ENCODE measurements around the gene RBPJL. TPM values are rescaled to one million over a fixed set of nuclear protein-coding genes. Genes with fewer than 3 reads are reported as not detected.
A peak's percentile ranks its signal among the peaks of the same experiment; 100 is the strongest.

RBPJL gene
- total RNA-seq, 1 donor from 2014 or later = not detected

DNA sequence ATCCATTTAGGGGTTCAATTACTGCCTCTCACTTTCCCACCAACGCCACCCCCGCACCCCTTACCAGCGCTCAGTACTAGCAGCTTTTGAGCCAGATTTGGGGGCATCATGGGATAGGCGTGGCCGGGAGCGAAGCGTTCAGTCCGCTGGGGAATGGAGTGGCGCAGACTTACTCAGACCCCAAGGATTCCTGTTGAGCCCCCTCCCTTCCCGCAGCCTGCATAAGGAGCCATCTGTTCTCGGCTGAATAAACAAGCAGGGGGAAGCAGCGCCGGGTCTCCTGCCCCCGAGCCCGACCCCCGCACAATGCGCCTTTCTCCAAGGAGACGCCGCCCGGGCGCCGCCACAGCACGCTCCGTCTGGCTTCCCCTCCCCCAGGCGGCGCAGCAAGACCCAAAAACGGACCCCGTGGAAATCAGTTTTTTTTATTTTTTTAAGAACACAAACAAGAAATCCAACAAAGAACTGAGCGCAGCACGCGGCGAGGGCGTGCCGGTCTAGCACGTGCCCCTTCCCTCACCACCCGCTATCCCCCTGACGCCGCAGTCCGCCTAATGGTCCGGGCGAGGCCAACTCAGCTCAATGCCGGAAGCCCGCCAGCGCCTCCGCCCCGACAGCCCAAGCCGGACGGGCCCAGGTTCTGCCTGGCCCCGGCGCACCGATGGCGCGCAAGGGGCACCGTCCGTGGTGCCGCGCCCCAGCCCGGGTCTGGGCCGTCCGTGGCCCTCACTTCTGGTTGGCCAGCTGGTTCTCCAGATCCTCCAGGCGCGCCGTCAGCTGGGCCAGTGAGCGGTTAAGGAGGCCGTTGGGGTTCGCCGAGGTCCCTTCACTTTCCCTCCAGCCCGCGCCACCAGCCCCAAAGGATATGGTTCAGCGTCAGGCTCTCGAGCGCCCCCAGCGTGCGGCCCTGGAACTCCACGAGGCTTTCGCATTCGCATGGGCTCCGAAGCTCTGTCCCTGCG is 13.3 kb upstream of the RBPJL start:
- peak; percentile 86 for DNase-seq (ENCODE audit: low spot score)

DNA sequence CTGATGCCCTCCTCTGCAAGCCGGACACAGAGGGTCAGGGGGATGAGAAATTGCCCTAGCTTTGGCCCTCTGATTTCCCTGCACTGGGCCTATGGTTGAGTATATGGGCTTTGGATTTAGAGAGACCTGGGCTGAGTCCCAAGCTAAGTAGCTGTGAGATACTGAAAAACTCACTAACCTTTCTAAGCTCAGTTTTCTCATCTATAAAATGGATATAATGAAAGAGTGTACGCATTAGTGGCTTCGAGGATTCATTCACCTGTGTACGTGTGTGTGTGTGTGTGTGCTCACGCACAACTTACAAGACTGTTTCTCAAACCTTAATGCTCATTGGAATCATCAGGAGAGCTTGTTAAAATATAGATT is 12.7 kb upstream of the RBPJL start:
- DNase-seq (ENCODE audit: low spot score) = no peak

DNA sequence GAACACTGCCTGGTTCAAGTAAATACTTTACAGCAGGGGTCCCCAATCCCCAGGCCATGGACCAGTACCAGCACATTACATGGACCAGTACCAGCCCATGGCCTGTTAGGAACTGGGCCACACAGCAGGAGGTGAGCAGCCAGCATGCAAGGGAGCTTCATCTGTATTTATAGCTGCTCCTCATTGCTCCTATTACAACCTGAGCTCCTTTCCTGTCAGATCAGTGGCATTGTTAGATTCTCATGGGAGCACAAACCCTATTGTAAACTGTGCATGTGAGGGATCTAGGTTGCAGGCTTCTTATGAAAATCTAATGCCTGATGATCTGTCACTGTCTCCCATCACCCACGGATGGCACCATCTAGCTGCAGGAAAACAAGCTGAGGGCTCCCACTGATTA is 12.0 kb upstream of the RBPJL start:
- DNase-seq (ENCODE audit: low spot score) = no peak

DNA sequence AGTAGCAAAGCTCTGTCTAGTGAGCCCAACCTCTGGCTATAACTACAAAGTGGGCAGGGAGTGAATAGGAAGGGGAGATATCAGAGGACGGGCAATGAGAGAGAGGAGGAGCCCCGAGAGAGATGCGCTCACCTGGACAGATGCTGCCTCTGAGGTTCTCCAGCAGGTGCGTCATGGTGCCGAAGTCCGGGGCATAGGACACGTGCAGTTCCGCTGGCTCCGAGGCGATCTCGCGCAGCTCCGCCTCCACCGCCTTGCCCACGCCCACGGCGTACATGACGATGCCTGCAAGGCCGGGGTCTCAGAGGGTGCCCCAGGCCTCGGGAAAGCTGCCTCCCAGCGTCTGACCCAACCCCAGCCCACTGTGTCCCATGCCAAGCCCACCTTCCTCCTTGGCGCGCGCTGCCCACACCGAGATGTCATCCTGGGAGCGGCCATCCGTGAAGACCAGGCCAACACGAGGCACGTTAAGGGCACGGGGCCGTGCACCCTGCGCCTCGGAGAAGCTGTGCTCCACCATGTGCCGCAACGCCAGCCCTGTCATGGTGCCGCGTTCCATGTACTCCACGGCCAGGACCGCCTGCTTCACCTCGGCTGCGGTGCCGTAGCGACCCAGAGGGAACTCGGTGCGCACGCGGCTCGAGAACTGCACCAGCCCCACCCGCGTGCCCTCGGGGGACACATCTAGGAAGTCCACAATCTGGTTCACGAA is 8.7 kb upstream of the RBPJL start:
- no peak for DNase-seq (ENCODE audit: low spot score)

DNA sequence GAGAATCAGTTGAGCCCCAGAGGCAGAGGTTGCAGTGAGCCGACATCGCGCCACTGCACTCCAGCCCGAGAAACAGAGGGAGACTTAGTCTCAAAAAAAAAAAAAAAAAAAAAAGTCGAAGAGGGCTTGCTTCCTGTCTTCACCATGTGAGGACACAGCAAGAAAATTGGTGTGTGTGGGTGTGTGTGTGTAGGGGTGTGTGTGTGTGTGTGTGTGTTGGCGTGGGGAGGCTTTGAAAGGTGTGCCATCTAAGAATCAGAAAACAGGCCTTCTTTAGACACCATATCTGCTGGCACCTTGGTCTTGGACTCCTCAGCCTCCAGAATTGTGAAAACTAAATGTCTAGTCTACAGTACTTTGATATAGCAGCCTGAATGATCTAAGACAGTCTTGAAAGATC is 6.9 kb upstream of the RBPJL start:
- no peak for DNase-seq (ENCODE audit: low spot score)

DNA sequence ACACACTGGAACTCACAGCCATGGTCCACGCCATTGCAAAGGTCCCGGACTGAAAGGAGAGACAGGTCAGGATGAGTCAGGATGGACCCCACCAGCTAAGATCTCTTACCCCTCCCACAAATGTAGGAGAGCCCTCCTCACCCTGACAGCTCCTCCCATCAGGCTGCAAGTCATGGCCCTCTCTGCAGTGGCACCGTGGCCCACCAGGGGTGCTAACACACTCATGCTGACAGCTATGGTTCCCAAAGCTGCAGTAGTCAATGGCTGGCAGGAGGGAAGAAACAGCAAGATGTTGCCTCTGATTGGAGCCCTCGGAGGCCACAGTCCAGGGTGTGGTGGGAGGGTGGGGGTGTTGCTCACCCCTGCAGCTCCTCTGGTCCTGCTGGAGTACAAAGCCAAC is 5.7 kb upstream of the RBPJL start:
- DNase-seq (ENCODE audit: low spot score) = no peak

DNA sequence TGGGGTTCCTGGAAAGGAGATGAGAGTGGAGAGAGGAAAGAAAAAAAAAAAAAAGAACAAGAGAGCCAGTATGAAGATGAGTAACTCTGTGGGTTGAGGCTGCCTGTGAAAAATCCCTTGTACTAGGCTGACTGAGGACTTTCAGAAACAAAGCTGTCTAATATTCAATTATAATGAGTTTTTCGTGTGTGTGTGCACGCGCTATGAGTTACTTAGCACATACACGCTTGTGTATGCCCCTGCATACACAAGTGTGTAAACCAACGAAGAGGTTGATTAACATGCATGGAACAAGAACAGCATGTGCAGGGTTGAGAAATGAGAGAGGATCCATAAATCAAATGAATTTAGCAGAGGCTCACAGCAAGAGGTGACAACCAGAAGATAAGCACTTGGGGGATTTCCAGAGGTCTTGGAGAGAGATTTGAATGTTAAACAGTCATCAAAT is 4.8 kb upstream of the RBPJL start:
- DNase-seq (ENCODE audit: low spot score) = no peak

DNA sequence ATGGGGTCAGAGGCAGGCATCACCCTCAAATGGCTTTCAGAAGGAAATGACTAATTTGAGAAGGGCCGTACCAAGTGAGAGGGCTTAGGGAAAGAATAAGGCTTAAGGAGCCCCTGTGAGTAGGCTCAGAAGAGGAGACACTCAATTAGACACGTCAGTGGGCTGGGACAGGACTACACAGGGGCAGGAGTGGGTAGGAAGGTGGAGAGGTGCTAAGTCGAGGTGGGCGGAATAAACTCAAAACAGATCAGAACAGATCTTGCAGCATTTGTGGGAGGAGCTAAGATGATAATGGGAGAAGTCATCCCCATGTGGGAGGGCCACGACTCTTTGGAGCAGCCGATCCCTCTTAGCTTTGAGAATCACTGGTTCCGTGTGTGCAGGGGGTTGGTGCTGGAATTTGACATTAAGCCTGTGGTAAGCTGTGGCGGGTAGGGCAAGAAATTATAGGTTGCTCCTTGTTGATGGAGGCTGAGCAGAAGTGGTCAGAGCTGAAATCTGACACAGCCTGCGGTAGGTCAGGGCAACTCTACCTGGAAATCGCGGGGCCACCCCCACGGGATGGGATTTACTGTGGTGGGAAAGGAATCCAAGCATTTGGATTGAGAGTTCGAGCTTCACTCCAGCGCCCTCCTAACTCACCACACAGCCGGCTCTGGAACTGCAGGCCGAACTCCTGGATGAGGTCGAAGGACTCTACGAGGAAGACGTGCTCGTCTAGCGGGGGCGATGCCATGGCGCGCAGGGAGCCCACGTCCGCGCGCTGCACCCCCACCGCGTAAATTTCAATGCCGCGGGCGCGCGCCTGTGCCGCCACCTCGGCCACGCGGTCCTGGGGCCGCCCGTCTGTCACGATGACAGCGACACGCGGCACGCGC is 2.8 kb upstream of the RBPJL start:
- DNase-seq (ENCODE audit: low spot score) = no peak

DNA sequence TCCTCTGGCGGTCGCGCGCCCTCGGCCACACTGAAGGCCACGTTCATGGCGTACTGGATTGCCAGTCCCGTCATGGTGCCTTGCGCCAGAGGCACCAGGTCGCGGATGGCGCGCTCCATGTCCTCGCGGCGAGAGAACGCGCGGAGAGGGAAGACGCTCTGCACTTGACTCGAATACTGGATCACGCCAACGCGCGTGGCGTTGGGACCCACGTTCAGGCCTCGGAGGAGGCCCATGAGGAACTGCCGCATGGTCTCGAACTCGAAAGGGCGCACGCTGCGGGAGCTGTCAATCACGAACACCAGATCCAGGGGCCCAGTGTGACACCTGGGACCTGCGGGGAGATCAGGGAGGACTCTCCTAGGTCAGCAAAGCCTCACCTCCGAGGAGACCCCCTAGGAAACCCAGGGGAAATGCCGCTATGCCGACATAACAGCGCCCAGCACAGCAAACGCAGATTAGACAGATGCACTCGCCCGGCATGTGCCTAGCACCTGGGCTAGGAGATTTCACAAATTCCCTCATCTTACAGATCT is 2.1 kb upstream of the RBPJL start:
- DNase-seq (ENCODE audit: low spot score) = no peak

DNA sequence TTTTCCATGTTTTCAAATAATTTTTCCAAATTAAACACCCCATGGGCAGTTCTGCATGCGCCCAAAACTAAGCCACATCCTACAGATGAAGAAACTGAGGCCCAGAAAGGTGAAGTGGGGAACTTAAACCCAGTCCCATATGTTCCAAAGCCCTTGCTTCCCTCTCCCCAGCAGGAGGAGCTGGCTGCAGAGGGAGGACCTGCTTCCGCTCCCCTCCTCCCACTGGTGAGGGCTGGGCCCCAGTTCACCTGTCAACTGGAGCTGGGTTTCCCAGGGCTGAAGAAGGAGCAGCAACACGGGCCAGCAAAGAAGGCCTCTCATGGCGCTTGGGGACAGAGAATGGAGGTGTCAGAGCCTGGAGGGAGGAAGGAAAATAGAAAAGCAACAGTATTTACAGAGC is 1.4 kb upstream of the RBPJL start:
- DNase-seq (ENCODE audit: low spot score) = no peak

DNA sequence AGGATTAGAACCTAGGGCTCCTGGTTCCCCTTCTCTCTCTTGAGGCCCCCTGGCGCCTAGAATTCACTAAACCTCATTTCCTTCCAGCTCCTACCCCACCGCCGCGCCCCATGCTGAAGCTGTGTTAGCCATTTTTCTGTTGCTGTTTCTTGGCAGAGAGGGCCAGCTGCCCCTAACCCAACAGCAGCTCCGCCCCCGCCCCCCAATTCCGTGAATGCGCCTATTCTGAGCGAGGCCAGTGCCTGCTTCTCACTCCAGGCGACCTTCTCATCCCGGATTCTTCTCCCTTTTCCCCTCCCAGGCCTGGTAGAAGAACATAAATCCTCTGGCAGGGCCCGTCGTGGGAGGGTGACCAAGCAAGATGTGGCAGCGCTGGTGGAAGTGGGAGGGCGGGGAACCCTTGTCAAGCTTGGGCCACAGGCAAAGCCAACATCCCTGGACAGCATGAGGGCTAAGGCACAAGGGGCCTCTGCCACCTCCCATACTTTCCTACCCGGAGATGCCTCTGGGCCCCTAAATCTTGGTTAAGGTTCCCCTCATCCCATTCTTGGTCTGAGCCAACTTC is 518 bp downstream of the RBPJL start:
- no peak for DNase-seq (ENCODE audit: low spot score)

DNA sequence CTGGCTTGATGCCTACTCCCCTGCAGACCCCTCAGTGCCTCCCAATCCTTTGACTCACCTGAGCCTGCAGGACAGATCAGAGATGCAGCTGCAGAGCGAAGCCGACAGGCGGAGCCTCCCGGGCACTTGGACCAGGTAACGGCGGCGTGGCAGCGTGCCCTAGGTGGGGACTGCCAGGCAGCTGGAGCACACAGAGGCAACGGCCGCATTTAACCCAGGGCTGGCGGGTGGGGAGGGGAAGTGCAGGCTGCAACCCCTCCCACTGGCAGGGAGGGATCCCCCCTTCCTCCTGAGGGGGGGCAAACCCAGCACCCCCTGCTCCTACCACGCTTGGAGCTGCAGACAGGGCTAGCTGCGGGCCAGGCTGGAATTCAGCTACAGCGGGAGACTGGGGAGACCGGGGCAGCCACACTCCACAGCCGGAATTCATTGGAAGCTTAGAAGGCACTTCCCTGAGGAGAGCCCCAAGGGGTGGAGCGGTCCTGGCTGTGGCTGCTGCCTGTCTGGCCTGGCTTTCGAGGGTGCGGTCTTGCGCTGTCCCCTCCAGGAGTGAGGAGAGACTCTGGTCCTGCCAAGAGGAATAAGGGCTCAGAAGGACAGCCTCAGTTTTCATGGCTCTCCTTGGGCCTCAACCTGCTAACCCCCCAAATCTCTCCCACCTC is 1.6 kb downstream of the RBPJL start, which contains the start of gene MATN4:
MATN4 (minus strand) TSS at position 183 of the 662 bp plus-strand sequence. CDS start 2,717 bp downstream, outside the sequence.
- DNase-seq (ENCODE audit: low spot score) = no peak

DNA sequence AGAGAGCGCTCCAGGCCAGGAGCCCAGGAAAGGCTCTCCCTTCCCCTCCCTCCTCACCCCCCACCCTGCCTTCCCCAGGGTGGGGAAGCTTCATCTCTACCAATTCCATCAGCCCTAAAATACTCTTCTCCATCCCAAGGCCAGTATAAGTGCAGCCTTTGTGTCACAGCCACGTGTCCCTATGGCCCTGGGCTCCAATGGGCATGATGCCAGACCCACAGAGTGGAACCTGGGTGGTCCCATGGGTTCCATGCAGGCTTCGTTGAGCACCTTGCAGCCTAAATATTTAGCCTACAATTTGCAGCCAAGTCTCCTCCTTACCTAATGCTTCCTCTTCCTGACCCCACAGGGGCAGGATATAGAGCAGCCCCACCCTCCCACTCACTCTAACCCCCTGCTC is 2.4 kb downstream of the RBPJL start:
- DNase-seq (ENCODE audit: low spot score) = no peak

DNA sequence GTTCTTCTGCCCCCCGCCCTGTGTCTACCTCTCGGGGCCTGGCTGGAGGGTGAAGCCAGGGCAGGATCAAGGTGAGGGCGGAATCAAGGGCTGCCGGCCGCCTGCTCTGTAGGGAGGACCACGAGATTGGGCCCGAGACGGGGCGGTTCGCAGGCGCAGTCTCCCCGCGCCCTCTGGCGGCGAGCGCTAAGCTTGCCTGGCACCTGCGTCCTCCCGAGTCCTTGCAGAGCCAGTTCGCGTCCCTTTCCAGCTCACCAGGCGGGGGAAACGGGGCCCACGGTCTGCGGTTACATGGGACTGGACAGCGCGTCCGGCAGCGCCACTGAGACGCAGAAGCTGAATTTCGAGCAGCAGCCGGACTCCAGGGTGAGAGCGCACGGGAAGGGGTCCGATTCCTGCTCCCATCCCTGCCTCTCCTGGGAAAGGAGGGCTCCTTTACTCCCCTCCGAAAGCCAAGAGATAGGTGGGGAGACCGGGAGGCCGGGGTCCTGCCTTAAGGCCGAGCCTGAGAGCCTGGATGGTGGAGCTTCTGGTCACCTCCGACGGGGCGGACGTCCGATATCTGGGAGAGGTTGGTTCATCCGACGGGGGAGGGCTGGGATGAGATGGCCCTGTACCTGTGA is 5.1 kb downstream of the RBPJL start:
- DNase-seq (ENCODE audit: low spot score) = no peak

DNA sequence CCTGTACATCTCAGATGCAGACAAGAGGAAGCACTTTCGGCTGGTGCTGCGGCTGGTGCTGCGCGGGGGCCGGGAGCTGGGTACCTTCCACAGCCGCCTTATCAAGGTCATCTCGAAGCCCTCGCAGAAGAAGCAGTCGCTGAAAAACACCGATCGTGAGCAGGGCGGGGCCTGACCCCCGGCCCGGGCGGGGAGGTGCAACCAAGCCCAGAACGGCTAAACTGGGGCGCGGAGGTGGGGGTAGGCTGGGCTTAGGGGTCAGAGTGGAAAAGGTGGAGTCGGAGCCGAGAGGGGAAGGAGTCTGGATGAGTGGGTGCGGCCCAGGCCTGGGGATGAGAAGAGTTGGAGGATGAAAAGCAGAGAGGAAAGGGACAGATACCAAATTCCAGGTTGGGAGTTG is 5.6 kb downstream of the RBPJL start:
- DNase-seq (ENCODE audit: low spot score) = no peak

DNA sequence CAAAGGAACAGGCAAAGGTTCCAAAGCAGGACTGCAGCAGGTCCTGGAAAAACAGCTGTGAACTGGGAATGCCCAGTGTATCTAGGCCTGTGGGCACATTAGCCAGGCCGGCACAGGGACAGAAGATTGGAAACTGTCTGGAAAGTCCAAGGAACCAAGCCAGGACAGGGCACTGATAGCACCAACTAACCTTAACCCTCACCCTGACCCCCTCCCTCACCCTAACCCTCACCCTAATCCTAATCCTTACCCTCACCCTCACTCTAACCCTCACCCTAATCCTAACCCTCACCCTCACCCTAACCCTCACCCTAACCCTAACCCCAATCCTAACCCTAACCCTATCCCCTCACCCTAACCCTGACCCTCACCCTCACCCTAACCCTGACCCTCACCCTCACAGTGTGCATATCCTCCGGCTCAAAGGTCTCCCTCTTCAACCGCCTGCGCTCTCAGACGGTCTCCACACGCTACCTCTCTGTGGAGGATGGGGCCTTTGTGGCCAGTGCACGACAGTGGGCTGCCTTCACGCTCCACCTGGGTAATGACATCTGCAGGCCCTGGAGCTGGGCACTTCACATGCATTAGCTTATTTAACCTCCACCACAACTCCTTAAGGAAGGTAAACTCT is 6.5 kb downstream of the RBPJL start:
- DNase-seq (ENCODE audit: low spot score) = no peak

DNA sequence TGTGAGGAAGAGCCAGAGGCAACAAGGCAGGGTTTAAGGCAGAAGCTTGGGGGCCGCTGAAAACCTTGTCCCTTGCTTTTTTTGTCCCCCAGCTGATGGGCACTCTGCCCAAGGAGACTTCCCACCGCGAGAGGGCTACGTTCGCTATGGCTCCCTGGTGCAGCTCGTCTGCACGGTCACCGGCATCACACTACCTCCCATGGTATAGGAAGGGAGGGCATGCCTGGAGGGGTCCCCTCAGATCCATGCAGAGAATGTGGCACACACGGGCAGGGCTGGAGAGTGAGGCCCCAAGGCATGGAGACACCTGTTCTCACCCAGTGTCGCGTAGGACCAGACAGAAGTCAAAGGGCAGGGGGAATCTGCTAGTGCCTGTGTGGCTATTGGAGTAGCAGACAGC is 7.3 kb downstream of the RBPJL start:
- no peak for DNase-seq (ENCODE audit: low spot score)

DNA sequence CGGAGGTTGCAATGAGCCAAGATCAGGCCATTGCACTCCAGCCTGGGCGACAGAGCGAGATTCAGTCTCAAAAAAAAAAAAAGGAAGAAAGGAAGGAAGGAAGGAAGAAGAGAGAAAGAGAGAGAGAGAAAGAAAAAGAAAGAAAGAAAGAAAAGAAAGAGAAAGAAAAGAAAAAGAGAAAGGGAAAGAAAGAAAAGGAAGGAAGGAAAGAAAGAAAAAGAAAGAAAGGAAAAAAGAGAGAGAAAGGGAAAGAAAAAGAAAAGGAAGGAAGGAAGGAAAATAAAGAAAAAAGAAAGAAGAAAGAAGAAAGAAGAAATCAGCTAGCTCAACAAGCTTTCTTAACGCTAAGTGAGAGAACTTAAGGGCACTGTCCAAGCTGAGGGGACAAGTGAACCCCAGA is 9.0 kb downstream of the RBPJL start:
- DNase-seq (ENCODE audit: low spot score) = no peak

DNA sequence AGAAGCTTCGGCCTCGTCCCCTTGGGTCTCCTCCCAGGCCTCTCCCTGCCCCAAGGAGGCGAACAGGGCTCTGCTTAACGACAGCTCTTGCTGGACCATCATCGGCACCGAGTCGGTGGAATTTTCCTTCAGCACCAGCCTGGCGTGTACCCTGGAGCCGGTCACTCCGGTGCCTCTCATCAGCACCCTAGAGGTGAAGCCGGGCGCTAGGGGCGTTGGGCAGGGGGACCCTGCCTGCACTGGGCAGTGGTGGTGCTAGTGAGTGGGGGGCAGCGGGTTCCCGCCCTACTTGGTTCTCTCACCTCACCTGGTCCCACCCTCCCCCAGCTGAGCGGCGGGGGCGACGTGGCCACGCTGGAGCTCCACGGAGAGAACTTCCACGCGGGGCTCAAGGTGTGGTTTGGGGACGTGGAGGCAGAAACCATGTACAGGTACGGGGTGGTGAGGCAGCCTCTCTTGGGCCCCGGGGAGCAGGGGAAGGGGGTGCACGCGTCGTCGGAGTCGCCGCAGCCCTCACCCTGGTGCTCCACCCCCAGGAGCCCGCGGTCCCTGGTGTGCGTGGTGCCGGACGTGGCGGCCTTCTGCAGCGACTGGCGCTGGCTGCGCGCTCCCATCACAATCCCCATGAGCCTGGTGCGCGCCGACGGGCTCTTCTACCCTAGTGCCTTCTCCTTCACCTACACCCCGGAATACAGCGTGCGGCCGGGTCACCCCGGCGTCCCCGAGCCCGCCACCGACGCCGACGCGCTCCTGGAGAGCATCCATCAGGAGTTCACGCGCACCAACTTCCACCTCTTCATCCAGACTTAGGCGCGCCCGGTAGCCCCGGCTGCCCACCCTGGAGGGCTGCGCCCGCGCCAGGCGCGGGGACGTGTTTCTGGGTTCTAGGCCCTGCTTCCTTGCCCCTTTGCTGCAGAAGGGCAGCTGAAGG is 9.8 kb downstream of the RBPJL start:
- no peak for DNase-seq (ENCODE audit: low spot score)

All from ureter (tissue), 1 donor.